NCI-H526 treated with DMSO at 0.1 percent for 48 hours (cell line): ENCODE measurements around the gene RBM5.

Experiments used
- DNase-seq: peaks from one replicate; lab custom pipeline; 2025; lab: John Stamatoyannopoulos, UW

Gene RBM5

DNA sequence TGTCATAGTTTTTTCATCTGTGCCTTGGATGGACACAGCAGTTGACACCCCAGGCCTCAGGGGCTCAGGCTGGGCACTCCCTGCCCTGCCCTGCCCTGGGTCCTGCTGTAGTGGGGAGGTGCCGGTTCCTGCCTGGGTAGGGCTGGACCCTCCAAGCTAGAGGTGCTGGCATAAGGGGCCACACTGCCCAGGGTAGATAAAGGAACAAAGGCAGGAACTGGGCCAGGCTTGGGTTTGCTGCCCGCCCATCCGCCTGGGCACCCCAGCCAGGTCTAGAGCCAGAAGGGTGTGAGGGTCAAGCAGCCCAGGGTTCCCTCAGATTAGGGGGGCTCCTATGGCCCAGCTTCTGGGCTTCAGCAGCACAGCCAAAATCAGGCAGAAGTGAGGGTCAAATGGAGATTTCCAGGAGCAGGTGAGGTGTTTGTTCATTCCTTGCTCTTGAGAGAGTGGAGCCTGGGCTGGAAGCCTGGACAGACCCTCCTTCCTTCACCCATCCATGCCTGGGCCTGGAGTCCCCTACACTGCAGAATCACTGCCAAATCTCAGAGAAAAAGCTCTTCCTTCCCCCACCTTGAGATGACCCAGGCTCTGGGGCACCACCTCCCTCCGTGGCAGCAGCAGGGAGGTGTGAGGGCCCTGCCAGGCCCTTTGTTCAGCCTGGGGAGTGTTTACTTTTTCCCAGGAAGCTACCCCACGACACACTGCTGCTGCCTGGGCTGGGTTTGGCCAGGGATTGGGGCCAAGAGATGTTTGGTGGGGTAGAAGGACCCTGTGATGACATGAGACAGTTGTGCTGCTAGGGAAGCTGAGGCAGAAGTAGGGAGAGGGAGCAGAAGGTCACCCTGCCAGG lies 73.5 kb downstream of the RBM5 start:
- no peak for DNase-seq

DNA sequence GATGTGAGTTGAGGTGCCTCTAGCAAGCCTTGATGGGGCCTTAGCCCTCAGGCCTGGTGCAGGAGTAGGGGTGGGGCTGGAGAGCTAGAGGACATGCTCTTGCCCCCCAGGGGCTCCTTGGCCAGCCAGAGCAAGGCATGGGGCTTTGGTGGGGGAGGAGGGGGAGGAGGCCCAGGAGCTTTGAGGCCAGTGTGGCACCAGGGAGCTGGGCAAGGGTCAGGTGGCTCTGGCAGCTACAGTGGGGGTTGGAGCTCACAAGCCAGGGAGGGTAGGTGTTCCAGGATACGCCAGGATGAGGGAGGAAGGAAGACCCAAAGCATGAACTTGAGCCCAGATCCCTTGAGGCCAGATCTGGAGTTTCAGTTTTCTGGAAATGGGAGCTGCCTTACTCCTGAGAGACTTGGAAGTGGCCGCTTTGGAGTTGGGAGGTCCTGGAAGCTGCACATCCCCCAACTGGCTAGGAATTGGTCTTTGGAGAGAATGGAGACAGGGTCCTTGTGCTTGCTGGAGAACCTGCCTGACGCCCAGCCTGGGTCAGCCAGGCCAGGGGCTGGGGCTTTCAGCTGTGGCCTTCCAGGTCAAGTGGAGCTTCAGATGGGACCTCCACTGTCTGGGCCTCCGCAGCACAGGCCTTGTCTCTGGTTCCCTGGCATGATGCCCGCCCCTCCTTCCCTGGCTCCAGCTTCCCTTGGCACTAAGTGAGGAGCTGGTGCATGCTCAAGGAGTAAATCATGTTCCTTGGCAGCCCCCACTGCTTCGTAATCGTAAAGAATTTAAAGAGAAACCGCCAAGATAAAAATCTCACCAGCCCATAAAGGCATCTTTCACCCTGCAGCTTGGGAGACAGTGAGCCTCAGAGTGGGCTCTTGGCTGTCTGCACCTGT lies 75.1 kb downstream of the RBM5 start:
- no peak for DNase-seq

DNA sequence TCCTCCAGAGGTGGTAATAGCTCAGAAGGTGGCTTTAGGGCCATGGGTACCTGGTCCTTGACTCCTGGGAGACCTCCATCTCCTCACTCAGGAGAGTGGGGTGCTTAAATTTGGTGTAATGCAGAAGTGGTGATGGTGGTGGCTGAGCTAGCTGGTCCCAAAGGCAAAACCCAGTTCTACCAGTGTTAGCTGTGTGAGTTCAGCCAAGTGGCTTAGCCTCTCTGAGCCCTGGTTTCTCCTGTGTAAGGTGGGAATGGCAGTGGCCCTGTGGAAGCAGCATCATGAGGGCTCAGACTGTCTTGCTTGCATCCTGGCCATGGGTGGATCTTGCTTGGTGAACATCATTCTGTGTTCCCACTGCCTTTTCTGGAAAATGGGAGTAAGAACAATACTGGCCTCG lies 75.8 kb downstream of the RBM5 start:
- no peak for DNase-seq

DNA sequence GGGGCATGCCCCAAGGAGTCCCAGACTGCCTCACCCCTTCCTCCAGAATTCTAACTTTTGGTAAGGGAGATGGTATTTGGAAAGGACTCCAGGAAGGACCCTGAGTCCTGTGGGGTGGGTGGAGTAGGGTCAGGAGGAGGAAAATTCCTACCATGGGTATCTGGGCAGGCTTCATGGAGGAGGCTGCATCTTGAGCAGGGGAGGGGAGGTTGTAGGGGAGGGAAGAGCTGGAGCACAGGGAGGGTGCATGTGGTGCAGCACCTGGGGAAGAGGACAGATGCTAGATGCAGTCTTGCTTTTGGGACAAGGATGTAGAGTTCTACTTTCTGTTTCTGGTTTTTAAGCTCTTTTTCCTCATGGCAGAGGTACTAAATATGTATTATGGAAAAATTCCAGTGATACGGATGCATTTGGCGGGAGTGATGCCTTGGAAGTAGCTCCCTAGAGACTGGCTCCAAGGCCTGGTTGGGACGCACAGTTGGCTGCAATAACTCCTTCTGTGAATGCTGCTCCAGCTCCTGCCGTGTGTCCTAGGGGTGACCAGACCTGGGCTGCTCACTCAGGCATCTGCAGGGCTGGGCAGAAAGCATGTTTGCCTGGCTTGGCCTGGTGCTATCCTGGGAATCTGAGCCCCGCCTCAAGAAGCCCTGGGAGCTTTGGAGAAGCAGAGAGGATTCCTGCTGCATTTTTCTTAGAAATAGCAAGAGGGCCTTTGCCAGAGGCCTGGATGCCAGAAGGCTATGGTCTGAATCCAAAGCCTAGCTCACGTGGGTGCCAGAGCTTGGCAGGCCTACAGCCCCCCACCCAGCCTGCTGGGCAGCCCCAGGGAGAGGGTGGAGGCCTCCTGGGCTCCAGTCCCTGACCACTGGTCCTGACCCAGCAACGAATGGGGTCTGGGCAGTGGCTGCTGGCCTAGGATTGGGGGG lies 76.5 kb downstream of the RBM5 start:
- DNase-seq, result no peak

DNA sequence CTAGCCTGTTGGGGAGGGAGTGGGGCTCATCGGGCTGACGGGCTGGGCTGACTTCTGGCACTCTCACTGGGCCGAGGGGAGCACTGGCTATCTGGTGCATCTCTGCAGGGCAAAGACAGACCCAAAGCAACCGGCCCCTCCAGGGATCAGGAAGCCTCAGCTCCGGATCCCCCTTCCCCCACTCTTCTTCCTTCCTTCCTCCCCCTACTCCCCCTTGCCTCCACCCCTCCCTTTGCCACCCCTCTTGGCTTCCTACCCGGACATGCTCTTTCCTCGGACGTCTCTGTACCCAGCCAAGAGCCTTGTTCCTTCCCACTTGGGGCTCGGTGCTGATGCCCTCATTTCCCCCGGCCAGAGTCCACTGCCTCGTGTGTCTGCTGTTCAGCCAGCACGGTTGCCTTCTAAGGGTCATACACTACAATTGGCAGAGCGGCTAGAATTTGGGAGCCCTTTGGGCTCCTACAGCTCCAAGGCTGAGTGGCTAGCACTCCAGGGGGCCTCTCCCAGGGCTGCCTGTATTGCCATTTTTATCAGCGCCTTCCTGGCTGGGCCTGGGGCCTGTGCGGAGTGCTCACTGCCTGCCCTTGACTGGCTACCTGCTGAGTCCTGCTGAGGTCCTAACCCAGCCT lies 77.3 kb downstream of the RBM5 start:
- no peak for DNase-seq

DNA sequence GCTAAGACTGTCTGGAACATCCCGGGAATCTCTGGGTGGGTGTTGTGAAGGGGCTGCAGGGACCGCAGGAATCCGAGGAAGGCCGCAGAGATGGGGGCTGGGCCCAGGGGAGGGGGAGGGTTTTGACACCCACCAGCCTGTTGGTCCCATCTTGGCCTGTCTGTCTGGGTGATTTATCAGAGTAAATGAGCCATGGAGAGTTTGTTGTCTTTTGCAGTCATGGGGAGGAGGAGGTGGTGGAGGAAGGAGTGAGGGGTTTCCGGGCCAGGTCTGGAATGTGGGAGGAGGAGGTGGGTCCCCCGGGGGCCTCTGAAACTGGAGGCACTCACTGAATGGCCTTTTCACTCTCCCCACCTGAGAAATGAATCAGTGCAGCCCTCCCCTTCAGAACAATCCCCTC lies 77.9 kb downstream of the RBM5 start:
- DNase-seq, result no peak

DNA sequence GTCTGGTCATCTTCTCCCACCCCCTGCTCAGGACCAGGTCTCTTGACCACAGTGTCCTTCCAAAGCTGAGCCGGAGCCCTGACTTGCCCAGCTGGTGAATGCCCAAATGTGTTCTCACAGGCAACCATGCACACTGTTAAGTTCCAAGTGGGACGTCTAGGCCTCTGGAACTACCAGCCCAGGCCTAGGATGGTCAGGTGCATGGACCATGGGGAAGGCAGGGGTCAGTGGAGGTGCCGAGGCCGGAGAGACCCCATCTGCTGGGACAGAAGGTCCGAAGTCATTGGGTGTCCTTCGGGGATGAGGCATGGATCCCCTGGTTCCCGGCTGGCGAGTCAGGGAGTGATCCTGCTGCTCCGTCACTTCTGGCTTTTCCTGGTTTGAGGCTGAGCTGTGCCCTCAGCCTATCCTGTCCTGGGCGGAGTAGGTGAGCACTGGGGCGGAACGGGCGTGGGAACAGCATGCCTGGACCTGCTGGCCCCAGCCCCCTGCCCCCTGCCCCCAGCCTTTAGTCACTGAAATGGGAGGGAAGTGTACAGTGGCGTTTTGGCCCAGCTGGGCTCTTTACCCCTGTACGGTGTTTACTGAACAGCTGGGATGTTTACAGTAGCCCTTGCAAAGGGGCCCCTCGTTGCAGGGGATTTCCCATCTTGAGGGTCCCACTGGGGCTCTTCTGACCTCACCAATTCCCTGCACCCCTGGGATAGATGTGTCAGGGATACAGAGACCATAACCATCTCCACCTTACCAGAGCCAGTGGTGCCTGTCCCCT lies 78.5 kb downstream of the RBM5 start:
- DNase-seq, result no peak

DNA sequence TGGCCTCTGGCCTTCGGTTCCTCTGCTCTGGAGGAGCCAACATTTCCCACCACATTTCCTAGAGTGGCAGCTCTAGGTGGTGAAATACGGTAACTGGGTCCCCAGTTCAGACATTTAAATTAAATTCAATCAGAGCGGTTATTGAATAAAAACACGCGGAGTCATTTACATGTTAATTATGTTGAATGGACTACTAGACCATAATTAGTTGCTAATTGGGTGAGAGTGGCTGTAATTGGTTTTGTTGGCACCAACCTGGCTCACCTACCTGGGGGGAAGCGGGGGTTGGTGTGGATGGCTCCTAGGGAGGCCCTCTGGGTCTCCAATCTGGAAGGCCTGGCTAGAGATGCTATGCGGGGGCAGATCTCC lies 79.1 kb downstream of the RBM5 start:
- DNase-seq, result no peak

DNA sequence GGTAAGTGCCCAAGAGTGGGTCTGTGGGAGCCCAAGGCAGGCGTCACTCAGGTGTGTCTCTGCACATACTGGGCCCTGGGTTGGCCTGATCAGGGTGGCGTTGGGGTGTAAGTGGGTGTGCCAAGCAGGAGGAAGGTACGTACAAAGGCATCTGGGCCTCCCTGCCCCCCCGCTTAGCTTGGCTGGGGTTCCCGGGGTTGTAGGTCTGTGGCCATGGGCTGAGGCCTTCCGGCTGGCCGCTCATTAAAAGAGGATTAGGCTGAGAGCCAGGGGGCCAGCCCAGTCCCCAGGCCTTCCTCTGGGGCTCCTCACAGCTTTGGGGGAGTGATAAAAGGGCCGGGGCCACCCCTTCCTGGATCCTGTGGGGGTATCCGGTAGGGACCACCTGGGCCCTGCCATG lies 79.7 kb downstream of the RBM5 start:
- DNase-seq, result no peak
